ENCODE measurements around the gene USP17L17.
"Not testable (repeated sequence)": the region's sequence is repeated elsewhere in the genome, so short reads cannot be mapped to it uniquely, and the experiment has no call there.

DNA sequence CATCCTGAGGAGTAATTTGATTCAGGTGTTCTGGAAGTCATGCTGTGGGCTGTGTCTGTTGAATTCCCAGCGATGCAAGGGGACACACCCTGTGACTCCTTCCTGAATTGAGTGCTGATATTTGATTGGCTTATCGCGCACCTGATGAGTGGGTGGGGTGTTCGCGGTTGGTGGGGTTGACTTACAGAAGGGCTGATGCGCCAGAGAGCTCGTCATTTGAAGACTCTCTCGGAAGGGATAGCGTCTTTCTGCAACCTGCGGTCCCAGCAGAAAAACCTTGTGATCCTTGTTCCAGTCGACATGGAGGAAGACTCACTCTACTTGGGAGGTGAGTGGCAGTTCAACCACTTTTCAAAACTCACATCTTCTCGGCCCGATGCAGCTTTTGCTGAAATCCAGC lies 23.8 kb upstream of the USP17L17 start, which contains the start of gene USP17L12:
- TF ChIP-seq, protein P1, sequence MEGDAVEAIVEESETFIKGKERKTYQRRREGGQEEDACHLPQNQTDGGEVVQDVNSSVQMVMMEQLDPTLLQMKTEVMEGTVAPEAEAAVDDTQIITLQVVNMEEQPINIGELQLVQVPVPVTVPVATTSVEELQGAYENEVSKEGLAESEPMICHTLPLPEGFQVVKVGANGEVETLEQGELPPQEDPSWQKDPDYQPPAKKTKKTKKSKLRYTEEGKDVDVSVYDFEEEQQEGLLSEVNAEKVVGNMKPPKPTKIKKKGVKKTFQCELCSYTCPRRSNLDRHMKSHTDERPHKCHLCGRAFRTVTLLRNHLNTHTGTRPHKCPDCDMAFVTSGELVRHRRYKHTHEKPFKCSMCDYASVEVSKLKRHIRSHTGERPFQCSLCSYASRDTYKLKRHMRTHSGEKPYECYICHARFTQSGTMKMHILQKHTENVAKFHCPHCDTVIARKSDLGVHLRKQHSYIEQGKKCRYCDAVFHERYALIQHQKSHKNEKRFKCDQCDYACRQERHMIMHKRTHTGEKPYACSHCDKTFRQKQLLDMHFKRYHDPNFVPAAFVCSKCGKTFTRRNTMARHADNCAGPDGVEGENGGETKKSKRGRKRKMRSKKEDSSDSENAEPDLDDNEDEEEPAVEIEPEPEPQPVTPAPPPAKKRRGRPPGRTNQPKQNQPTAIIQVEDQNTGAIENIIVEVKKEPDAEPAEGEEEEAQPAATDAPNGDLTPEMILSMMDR (IDR thresholded peaks at IDR 0.05) = not testable (repeated sequence)
- TF ChIP-seq GTF2I (CRISPR knock-in tag; conservative IDR thresholded peaks at IDR 0.05) = not testable (repeated sequence)
